ENCODE measurements around the gene GSC.
"Not testable (repeated sequence)": the region's sequence is repeated elsewhere in the genome, so short reads cannot be mapped to it uniquely, and the experiment has no call there.

The GSC gene

DNA sequence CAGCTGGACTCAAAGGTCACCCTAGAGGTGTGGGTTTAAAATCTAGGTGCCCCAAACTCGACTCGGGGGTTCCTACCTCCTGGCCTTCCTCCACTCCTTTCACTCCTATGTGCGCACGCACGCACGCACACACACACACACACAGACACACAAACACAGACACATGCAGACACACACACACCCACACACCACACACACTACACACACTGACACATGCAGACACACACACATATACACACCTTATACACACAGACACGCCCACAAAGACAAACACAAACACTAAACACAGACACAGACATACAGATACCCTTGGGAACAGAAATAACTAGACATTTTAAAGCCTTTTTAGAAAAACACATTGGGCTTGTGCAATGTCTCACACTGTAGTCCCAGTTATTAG lies 31.8 kb downstream of the GSC start:
- DNase-seq = no peak

DNA sequence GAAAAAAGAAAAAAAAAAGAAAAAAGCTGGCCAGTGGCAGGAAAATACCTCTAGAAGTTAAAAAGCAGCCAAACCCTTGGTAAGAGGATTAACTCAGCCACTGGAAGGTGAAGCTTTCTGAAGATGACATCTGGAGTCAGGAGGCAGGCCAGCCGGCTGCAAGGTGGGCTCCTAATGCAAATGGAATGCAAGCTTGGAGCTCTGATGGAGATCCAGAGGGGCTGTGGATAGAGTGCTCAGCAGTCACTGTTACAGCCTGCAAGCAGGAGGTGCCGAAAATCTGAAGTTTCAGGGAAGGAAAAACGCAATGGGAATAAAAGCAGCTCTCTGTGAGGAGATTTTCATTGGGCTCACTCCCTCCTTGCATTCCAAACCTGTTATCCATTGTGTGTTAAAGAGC lies 41.0 kb downstream of the GSC start:
- no peak for DNase-seq

DNA sequence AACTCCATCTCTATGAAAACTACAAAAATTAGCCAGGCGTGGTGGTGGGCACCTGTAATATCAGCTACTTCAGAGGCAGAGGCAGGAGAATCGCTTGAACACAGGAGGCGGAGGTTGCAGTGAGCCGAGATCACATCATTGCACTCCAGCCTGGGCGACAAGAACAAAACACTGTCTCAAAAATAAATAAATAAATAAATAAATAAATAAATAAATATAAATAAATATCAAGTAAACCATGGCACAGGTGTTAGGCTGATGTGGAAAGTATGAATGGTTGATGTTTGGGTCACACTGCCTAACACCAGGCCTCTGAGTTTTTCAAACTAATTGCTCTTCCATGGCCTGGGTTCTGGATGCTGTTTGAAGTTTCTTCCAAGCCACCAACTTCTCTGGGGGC lies 41.5 kb downstream of the GSC start:
- not testable (repeated sequence) for DNase-seq

- DNase-seq = not testable (repeated sequence)
Observed at GRCh38 chr14:94726649-94727048, 43.3 kb downstream of the GSC start.

DNA sequence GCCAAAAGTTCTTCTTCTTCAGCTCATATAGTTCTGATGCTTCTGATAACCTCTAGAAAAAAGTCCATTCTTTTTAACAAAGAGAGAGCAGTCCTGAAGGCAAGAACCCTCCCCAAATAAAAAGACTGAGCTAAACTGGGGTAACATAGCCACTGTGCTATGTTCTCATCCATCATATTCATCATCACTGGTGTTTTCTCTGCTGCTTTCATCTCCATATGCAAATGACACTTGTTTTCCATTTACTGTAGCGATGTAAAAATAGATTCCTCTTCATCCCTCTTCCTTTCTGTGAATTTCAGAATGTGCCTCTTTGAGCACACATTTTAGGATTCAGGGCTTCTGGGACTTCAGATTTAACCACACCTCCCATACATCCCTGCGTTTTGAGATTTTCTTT lies 44.9 kb downstream of the GSC start:
- DNase-seq = no peak

DNA sequence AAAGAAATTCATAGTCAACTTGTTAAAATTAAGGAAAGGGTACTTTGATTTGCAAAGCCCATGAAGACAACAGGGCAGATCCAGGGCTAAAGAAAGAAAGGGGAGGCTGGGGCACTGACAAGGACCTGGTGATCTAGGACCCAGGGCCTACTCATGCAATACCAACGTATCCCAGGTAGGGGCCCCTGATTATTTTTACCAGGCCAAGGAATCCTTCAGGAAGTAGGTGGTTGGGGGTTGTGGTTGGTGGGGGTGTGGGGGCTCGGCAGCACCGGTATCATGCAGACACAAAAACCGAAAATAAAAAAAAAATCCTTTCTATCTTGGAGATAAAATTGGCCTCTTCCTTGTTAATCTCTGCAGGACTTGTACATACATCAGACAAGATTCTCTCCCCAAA lies 47.5 kb downstream of the GSC start:
- no peak for DNase-seq

Measured in fibroblast of skin of right quadriceps (primary cell).